ENCODE results near the gene HK1.

DNA sequence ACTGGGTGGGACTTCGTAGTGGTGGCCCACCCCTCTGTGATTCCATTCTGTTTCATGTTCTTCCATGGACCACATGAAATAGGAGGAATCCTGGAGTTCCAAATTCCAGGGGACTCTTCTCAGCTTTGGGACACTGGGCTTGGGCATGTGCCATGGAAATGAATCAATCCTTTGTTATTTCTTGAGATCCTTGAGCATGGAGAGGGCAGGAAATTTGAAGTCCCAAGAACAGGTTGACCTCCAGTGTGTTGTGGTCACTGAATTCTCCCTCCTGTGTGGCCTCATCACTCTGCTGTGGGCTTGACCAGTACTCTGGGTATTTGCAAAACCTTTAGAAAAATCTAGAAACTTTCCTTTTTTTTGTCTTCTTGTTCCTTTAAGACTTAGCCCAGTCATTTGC lies 115.7 kb downstream of the HK1 start:
- TF ChIP-seq KAT7 (CRISPR knock-in tag; IDR thresholded peaks at IDR 0.05; ENCODE audit: borderline replicate concordance) = no peak
- TF ChIP-seq SP1 (CRISPR knock-in tag; conservative IDR thresholded peaks at IDR 0.05) = no peak
- TF ChIP-seq, protein P1, sequence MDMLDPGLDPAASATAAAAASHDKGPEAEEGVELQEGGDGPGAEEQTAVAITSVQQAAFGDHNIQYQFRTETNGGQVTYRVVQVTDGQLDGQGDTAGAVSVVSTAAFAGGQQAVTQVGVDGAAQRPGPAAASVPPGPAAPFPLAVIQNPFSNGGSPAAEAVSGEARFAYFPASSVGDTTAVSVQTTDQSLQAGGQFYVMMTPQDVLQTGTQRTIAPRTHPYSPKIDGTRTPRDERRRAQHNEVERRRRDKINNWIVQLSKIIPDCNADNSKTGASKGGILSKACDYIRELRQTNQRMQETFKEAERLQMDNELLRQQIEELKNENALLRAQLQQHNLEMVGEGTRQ (CRISPR knock-in tag; IDR thresholded peaks at IDR 0.05) = no peak
- TF ChIP-seq, protein P2, sequence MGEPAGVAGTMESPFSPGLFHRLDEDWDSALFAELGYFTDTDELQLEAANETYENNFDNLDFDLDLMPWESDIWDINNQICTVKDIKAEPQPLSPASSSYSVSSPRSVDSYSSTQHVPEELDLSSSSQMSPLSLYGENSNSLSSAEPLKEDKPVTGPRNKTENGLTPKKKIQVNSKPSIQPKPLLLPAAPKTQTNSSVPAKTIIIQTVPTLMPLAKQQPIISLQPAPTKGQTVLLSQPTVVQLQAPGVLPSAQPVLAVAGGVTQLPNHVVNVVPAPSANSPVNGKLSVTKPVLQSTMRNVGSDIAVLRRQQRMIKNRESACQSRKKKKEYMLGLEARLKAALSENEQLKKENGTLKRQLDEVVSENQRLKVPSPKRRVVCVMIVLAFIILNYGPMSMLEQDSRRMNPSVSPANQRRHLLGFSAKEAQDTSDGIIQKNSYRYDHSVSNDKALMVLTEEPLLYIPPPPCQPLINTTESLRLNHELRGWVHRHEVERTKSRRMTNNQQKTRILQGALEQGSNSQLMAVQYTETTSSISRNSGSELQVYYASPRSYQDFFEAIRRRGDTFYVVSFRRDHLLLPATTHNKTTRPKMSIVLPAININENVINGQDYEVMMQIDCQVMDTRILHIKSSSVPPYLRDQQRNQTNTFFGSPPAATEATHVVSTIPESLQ (CRISPR knock-in tag; IDR thresholded peaks at IDR 0.05) = no peak
